ENCODE measurements around the gene MYO5A.

DNA sequence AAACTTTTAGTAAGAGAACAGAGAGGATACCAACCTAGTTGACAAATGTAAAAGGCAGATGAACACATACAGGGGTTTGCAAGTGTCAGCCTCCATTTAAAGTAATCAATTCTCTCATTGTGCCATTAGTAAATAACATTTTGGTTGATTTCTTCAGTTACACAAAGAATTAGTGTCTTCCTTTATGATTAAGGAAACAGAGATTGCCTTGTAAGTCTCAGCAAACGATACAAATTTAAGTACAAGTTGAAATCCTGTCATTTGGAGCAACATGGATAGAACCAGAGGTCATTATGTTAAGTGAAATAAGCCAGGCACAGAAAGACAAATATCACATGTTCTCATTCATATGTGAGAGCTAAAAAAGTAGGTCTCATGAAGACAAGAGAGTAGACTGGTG lies 26.1 kb downstream of the MYO5A start:
- TF ChIP-seq POLR2A (IDR thresholded peaks at IDR 0.05) = no peak
- TF ChIP-seq CTCF (IDR thresholded peaks at IDR 0.05) = no peak
